Thoracic aorta (tissue), 2 donors: Measurements from ENCODE around the gene SHROOM1. TPM values are rescaled to one million over a fixed set of nuclear protein-coding genes. Genes with fewer than 3 reads are reported as not detected.
A peak's percentile ranks its signal among the peaks of the same experiment; 100 is the strongest.

ENCODE experiments used
- ATAC-seq: fragments of 150-250 bp; one replicate; pipeline ENCODE4 v1.8.0; 2017; ENCODE audit warnings: low read depth; ENCODE audit not compliant: insufficient number of reproducible peaks, low FRiP score
- DNase-seq: peaks from one replicate; pipeline ENCODE4 v3.0.0-alpha.2; 2020; ENCODE audit warnings: low spot score
- H3K27ac ChIP-seq, 2 donors: fragments of 200-600 bp; sonication (generic); 1 replicate in 1 of 2; 2 replicates in 1 of 2; pipeline ENCODE4 v1.5.1; 2016; ENCODE audit warnings: mild to moderate bottlenecking in 2 of 2, moderate library complexity in 2 of 2
- H3K27me3 ChIP-seq: fragments of 200-600 bp; sonication (generic); replicated peaks from 2 replicates; pipeline ENCODE4 v1.6.0; 2016; ENCODE audit warnings: mild to moderate bottlenecking; ENCODE audit not compliant: insufficient read depth
- H3K36me3 ChIP-seq: fragments of 200-600 bp; sonication (generic); one replicate; pipeline ENCODE4 v1.5.1; 2016
- H3K4me1 ChIP-seq, 2 donors: fragments of 200-600 bp; sonication (generic); 1 replicate in 1 of 2; 2 replicates in 1 of 2; pipeline versions ENCODE4 v1.5.1 to v1.6.0; 2016; ENCODE audit warnings: low read depth in 2 of 2, mild to moderate bottlenecking in 1 of 2; ENCODE audit not compliant: control insufficient read depth in 1 of 2
- H3K4me3 ChIP-seq: fragments of 200-600 bp; sonication (generic); 2 replicates; pipeline ENCODE4 v1.5.1; 2016; ENCODE audit warnings: mild to moderate bottlenecking
- H3K9me3 ChIP-seq: fragments of 200-600 bp; sonication (generic); 2 replicates; pipeline ENCODE4 v1.5.1; 2016
- CTCF ChIP-seq: fragments of 200-600 bp; sonication (generic); IDR thresholded peaks from one replicate; pipeline ENCODE4 v1.5.1; 2019; ENCODE audit warnings: antibody characterized with exemption
- total RNA-seq, 2 donors: library from RNA; depleted of rRNA; stranded (reverse); fragments of >200 nt; gene quantifications; one replicate each; pipeline versions ENCODE4 v1.1.0 to v1.2.3, GENCODE V29; 2016

The SHROOM1 gene
- 10 to 100 TPM; 13.1 to 15.4 TPM for total RNA-seq

DNA sequence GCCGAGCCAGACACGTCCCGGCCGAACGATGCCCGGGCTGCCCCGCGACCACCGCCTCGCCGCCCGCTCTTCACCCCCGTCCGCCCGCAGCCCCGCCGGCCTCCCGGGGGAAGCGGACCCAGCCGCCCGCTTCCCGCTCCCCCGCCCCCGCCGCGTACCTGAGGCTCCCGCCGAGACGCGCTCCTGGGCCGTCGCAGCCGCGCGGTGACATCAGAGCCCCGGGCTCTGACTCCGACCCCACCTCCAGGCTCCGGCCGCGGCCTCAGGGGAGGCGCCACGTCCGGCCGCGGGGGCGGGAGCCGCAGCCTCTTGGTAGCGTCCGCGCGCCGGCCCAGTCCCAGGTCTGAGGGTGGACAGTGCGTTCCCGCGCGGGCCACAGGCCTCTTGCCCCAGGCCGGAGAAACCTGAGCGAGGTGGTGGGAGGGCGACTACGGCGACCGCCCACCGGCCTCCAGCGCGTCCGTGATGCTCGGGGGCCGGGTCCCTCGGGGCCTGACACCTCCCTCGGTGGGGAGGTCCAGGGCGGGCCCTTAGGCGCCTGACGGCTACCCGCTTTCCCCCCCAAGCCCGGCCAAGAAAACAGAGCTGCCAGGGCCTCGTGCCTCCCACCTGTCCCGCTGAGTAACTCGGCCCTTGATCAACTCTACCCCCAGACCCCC is at the start of gene SHROOM1:
Gene SHROOM1 (minus strand): TSS at position 212 of the 659 bp plus-strand sequence. CDS start 4,507 bp downstream, outside the sequence.
- Histone ChIP-seq H3K36me3 (no peaks in the 10 kb centered on the region), H3K27me3 (no peaks in the 10 kb centered on the region), H3K27ac (no peak within 1 kb of the TSS), H3K4me3 (peak within 1 kb of the TSS; percentile 86), H3K9me3 (no peaks in the 10 kb centered on the region), H3K4me1 (peaks cover 0 to 13% of the 10 kb centered on the region in 2 donors)
- no peak for ATAC-seq
- DNase-seq = no peak
- no peak for TF ChIP-seq CTCF

GRCh38 chr5:132877938-132878337 is 47.5 kb upstream of the SHROOM1 start:
- TF ChIP-seq CTCF = no peak
- Histone ChIP-seq H3K4me1 (peaks cover 5 to 22% of the 10 kb centered on the region in 2 donors), H3K9me3 (no peaks in the 10 kb centered on the region), H3K4me3 (no peak overlapping the region), H3K27me3 (no peaks in the 10 kb centered on the region), H3K36me3 (peaks cover 20% of the 10 kb centered on the region), H3K27ac (no peak overlapping the region)
- no peak for ATAC-seq
- DNase-seq = no peak

DNA sequence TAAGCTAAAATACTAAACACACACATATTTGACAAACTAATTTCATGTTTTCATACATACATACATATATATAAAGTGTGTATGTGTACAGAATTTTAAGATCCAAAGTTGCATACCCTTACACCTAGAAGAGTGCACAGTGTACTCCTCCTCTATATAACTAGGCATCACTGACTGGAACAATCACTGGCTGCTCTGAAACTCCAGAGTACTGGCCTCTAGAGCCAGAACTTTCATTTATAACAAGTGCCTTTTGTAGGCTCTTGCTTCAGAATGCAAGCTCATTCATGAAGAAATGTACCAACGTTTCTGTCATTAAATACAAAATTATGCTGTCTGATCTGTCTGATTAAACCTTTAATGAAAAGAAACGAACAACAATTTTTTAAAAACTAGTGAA is 47.0 kb upstream of the SHROOM1 start:
- ATAC-seq (no peak), DNase-seq (no peak)
- H3K4me3 ChIP-seq = no peak overlapping the region
- H3K9me3 ChIP-seq = no peaks in the 10 kb centered on the region
- TF ChIP-seq CTCF = no peak
- peaks cover 20% of the 10 kb centered on the region for H3K36me3 ChIP-seq
- H3K27me3 ChIP-seq = no peaks in the 10 kb centered on the region
- H3K4me1 ChIP-seq = peaks cover 5 to 26% of the 10 kb centered on the region in 2 donors
- no peak overlapping the region for H3K27ac ChIP-seq

- Histone ChIP-seq H3K4me1 (peaks cover 5 to 26% of the 10 kb centered on the region in 2 donors), H3K36me3 (peaks cover 22% of the 10 kb centered on the region), H3K27me3 (no peaks in the 10 kb centered on the region), H3K9me3 (no peaks in the 10 kb centered on the region), H3K4me3 (no peak overlapping the region), H3K27ac (peak overlapping the region in 1 of 2 donors; percentile 4)
- ATAC-seq = no peak
- DNase-seq = no peak
- TF ChIP-seq CTCF = no peak
Measured at GRCh38 chr5:132876020-132876759, 45.7 kb upstream of the SHROOM1 start.

GRCh38 chr5:132873930-132874271 is 43.5 kb upstream of the SHROOM1 start:
- Histone ChIP-seq H3K9me3 (no peaks in the 10 kb centered on the region), H3K27me3 (no peaks in the 10 kb centered on the region), H3K4me1 (peaks cover 5 to 26% of the 10 kb centered on the region in 2 donors), H3K36me3 (peaks cover 25% of the 10 kb centered on the region), H3K4me3 (no peak overlapping the region), H3K27ac (peak overlapping the region in 1 of 2 donors; percentile 39)
- DNase-seq (no peak), ATAC-seq (no peak)
- no peak for TF ChIP-seq CTCF
